ENCODE data around the gene RARG. TPM values are rescaled to one million over a fixed set of nuclear protein-coding genes. Genes with fewer than 3 reads are reported as not detected.

Gene RARG
- total RNA-seq, 4 donors from 2014 or later = 4.2 to 14.1 (median 10.9) TPM

- no peak for TF ChIP-seq CTCF (IDR thresholded peaks at IDR 0.05; ENCODE audit: low read depth)
These were observed 40.0 kb downstream of the RARG start for GRCh38 chr12:53191885-53192530.

- TF ChIP-seq CTCF (IDR thresholded peaks at IDR 0.05; ENCODE audit: low read depth) = no peak
These were observed 40.7 kb downstream of the RARG start for GRCh38 chr12:53191096-53191884.

- TF ChIP-seq CTCF (IDR thresholded peaks at IDR 0.05; ENCODE audit: low read depth) = no peak
These were observed 41.8 kb downstream of the RARG start for GRCh38 chr12:53190108-53190729.

DNA sequence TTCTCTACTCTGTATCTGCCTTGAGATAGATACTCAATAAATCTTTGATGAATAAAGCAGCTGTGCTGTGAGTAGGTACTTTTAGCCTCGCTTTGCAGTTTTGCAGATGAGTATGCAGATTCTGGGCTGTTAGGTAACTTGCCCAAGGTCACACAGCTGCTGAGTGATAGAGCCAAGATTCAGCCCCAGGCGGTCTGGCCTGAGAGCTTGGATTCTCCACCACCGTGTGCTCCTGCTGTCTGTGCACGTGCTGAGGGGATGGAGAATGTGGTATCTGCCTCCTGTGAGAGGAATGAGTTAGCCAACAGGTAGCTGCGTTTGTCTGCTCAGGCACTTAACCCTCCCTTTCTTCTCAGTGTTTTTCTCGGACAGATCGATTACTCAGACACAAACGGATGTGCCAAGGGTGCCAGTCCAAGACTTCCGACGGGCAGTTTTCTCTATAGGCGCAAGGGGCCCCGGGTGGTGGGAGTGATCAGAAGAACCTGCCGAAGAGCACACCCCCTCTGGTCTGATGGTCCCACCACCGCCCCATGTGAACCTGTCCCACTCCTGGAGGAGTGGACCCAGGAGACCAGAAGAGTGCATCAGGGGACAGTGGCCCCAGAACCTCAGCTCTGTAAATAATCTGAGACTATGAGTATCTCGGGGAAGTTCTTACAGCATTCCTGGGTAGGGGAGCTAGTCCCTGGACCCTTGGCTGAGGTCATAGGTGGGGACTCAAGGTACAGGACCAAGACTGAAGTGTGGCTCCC is 44.7 kb downstream of the RARG start:
- TF ChIP-seq CTCF (IDR thresholded peaks at IDR 0.05; ENCODE audit: low read depth) = no peak

DNA sequence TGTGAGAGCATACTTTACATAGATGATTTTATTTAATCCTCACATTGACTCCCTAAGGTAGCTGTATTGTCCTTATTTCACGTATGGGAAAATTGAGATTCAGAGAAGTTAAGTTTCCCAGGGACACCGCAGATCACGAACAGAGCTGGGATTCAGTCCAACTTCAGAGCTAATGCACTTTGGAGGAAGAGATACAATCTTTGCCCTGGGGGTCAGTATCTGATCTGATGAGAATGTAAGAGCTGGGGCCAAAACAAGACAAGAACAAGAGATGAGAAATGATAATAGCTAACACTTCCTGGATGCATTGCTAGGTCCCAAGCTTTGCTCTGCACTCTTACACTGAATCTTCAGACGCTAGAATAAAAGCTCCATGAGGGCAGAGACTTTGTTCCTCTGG is 45.3 kb downstream of the RARG start:
- TF ChIP-seq CTCF (IDR thresholded peaks at IDR 0.05; ENCODE audit: low read depth) = no peak

DNA sequence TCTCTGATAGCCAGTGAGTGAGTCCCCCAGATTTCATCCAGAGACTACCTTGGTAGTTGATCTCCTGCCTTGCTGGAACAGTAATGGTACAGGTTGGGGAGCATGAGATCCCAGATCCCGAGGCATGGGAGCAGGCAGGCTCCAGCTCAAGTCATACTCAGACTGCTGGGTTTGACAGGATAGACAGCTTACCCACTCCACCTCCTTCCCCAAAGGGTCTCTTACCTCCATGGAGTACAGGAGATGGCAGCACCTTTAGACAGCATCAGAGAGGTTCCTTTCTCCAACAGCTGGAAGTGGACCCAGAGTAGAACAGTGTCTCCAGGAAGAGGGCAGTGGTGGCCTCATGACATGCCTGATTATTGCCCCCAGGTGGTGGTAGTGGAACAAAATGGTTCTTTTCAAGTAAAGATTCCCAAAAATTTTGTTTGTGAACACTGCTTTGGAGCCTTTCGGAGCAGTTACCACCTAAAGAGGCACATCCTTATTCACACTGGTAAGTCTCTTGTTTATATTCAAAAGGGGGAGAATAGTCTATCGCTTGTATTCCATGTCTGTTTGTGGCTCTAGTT is 46.3 kb downstream of the RARG start:
- TF ChIP-seq CTCF (IDR thresholded peaks at IDR 0.05; ENCODE audit: low read depth) = no peak

Data from subcutaneous adipose tissue (tissue), 4 donors.